Stomach smooth muscle (tissue), 2 donors: ENCODE data around the gene GPR22.

Experiments used
- H3K27ac ChIP-seq: one replicate; pipeline ENCODE4 v1.7.0; 2013; ENCODE audit warnings: mild to moderate bottlenecking, low read length, inconsistent platforms
- H3K27me3 ChIP-seq, 2 donors: one replicate each; pipeline ENCODE4 v1.7.0; 2013; ENCODE audit warnings: low read length in 2 of 2; ENCODE audit not compliant: insufficient read depth in 2 of 2, control insufficient read depth in 1 of 2
- H3K36me3 ChIP-seq, 2 donors: one replicate each; pipeline ENCODE4 v1.7.0; 2013; ENCODE audit warnings: low read length in 2 of 2; ENCODE audit not compliant: control insufficient read depth in 2 of 2, insufficient read depth in 2 of 2
- H3K4me1 ChIP-seq: one replicate; pipeline ENCODE4 v1.7.0; 2013; ENCODE audit warnings: low read length; ENCODE audit not compliant: control insufficient read depth, insufficient read depth
- H3K4me3 ChIP-seq, 2 donors: one replicate each; pipeline ENCODE4 v1.7.0; 2013; ENCODE audit warnings: low read length in 2 of 2
- H3K9ac ChIP-seq, 2 donors: one replicate each; pipeline ENCODE4 v1.7.0; 2013; ENCODE audit warnings: low read length in 2 of 2, mild to moderate bottlenecking in 1 of 2
- H3K9me3 ChIP-seq, 2 donors: one replicate each; pipeline ENCODE4 v1.7.0; 2013; ENCODE audit warnings: low read length in 2 of 2; ENCODE audit not compliant: control insufficient read depth in 2 of 2
- donor health status: healthy.
- donor health status: Pancreatic carcinoma.

GPR22 gene

GRCh38 chr7:107450970-107451369 is 18.9 kb upstream of the GPR22 start:
- Histone ChIP-seq H3K9ac (no peak overlapping the region), H3K36me3 (peaks cover 0 to 2% of the 10 kb centered on the region in 2 donors), H3K27me3 (no peaks in the 10 kb centered on the region), H3K4me3 (no peak overlapping the region), H3K4me1 (no peaks in the 10 kb centered on the region), H3K9me3 (no peaks in the 10 kb centered on the region), H3K27ac (no peak overlapping the region)

GRCh38 chr7:107453388-107453787 is 16.5 kb upstream of the GPR22 start:
- H3K4me3 ChIP-seq = no peak overlapping the region
- H3K9ac ChIP-seq = no peak overlapping the region
- H3K9me3 ChIP-seq = no peaks in the 10 kb centered on the region
- no peaks in the 10 kb centered on the region for H3K4me1 ChIP-seq
- H3K27me3 ChIP-seq = no peaks in the 10 kb centered on the region
- peaks cover 0 to 2% of the 10 kb centered on the region in 2 donors for H3K36me3 ChIP-seq
- no peak overlapping the region for H3K27ac ChIP-seq

- Histone ChIP-seq H3K36me3 (no peaks in the 10 kb centered on the region), H3K27me3 (no peaks in the 10 kb centered on the region), H3K4me3 (no peak overlapping the region), H3K9me3 (no peaks in the 10 kb centered on the region), H3K4me1 (no peaks in the 10 kb centered on the region), H3K9ac (no peak overlapping the region), H3K27ac (no peak overlapping the region)
These were observed 7.8 kb upstream of the GPR22 start for GRCh38 chr7:107461938-107462533.

- Histone ChIP-seq H3K36me3 (no peaks in the 10 kb centered on the region), H3K4me1 (no peaks in the 10 kb centered on the region), H3K9me3 (no peaks in the 10 kb centered on the region), H3K27ac (no peak overlapping the region), H3K4me3 (no peak overlapping the region), H3K27me3 (no peaks in the 10 kb centered on the region), H3K9ac (no peak overlapping the region)
These were observed 6.4 kb upstream of the GPR22 start for GRCh38 chr7:107463139-107464078.

- Histone ChIP-seq H3K4me1 (no peaks in the 10 kb centered on the region), H3K9me3 (no peaks in the 10 kb centered on the region), H3K9ac (no peak overlapping the region), H3K4me3 (no peak overlapping the region), H3K36me3 (no peaks in the 10 kb centered on the region), H3K27me3 (no peaks in the 10 kb centered on the region), H3K27ac (no peak overlapping the region)
These were observed 5.1 kb upstream of the GPR22 start for GRCh38 chr7:107464666-107465226.

GRCh38 chr7:107467972-107468371 is 1.9 kb upstream of the GPR22 start:
- Histone ChIP-seq H3K27ac (no peak overlapping the region), H3K36me3 (no peaks in the 10 kb centered on the region), H3K4me3 (no peak overlapping the region)

GRCh38 chr7:107468824-107469223 is 1.0 kb upstream of the GPR22 start:
- Histone ChIP-seq H3K4me1 (no peaks in the 10 kb centered on the region), H3K4me3 (no peak overlapping the region), H3K36me3 (no peaks in the 10 kb centered on the region), H3K27ac (no peak overlapping the region), H3K9ac (no peak overlapping the region), H3K9me3 (no peaks in the 10 kb centered on the region), H3K27me3 (no peaks in the 10 kb centered on the region)

More at GRCh38 chr7:107467972-107468371, 1.9 kb upstream of the GPR22 start:
- Histone ChIP-seq H3K9me3 (no peaks in the 10 kb centered on the region), H3K4me1 (no peaks in the 10 kb centered on the region), H3K27me3 (no peaks in the 10 kb centered on the region), H3K9ac (no peak overlapping the region)

- Histone ChIP-seq H3K9ac (no peak overlapping the region), H3K4me1 (no peaks in the 10 kb centered on the region), H3K9me3 (no peaks in the 10 kb centered on the region), H3K36me3 (no peaks in the 10 kb centered on the region), H3K27ac (no peak overlapping the region), H3K27me3 (no peaks in the 10 kb centered on the region), H3K4me3 (no peak overlapping the region)
These were observed 1.6 kb downstream of the GPR22 start for GRCh38 chr7:107471292-107472070.

- Histone ChIP-seq H3K27me3 (no peaks in the 10 kb centered on the region), H3K9me3 (no peaks in the 10 kb centered on the region), H3K36me3 (no peaks in the 10 kb centered on the region), H3K4me3 (no peak overlapping the region), H3K4me1 (no peaks in the 10 kb centered on the region), H3K9ac (no peak overlapping the region), H3K27ac (no peak overlapping the region)
These were observed 2.3 kb downstream of the GPR22 start for GRCh38 chr7:107472116-107472515.

- no peak overlapping the region for H3K4me3 ChIP-seq
- no peaks in the 10 kb centered on the region for H3K9me3 ChIP-seq
- no peak overlapping the region for H3K27ac ChIP-seq
These were observed 4.3 kb downstream of the GPR22 start for GRCh38 chr7:107474104-107474521.

More at GRCh38 chr7:107474104-107474521, 4.3 kb downstream of the GPR22 start:
- no peaks in the 10 kb centered on the region for H3K27me3 ChIP-seq
- no peaks in the 10 kb centered on the region for H3K36me3 ChIP-seq
- H3K4me1 ChIP-seq = no peaks in the 10 kb centered on the region
- no peak overlapping the region for H3K9ac ChIP-seq
